GM18867 (cell line): ENCODE measurements around the gene ITGBL1.

Source experiments
- ATAC-seq: cut with Tn5 transposase; IDR thresholded peaks from one replicate; pipeline ENCODE4 v1.9.1; 2021; ENCODE audit warnings: mild to moderate bottlenecking, moderate library complexity; ENCODE audit not compliant: unreplicated experiment

ITGBL1 gene

GRCh38 chr13:101738336-101738735 lies 285.9 kb downstream of the ITGBL1 start:
- no peak for ATAC-seq

- peak; percentile 91 for ATAC-seq
Observed at GRCh38 chr13:101739382-101740178, 287.1 kb downstream of the ITGBL1 start.

GRCh38 chr13:101746513-101746912 lies 294.0 kb downstream of the ITGBL1 start:
- no peak for ATAC-seq

- ATAC-seq = no peak
Observed at GRCh38 chr13:101747039-101747438, 294.6 kb downstream of the ITGBL1 start.

- no peak for ATAC-seq
Observed at GRCh38 chr13:101749584-101749983, 297.1 kb downstream of the ITGBL1 start.

GRCh38 chr13:101751488-101751887 lies 299.0 kb downstream of the ITGBL1 start:
- peak; percentile 85 for ATAC-seq

GRCh38 chr13:101752432-101752831 lies 300.0 kb downstream of the ITGBL1 start:
- ATAC-seq = no peak

- ATAC-seq = no peak
Observed at GRCh38 chr13:101755228-101755887, 302.9 kb downstream of the ITGBL1 start.

- ATAC-seq = peak; percentile 90
Observed at GRCh38 chr13:101757446-101758039, 305.1 kb downstream of the ITGBL1 start.

GRCh38 chr13:101763191-101763590 lies 310.7 kb downstream of the ITGBL1 start:
- ATAC-seq = no peak
